GM18505 (cell line): ENCODE data around the gene KCNAB1.

Experiments
- ATAC-seq: cut with Tn5 transposase; IDR thresholded peaks from one replicate; pipeline ENCODE4 v1.9.1; 2021; ENCODE audit not compliant: unreplicated experiment
- POLR2A ChIP-seq: IDR thresholded peaks from 4 replicates; pipeline ENCODE4 v1.6.1; 2011; ENCODE audit warnings: borderline replicate concordance; ENCODE audit not compliant: insufficient read depth, insufficient read length; ENCODE audit errors: extremely low read depth

Gene KCNAB1

GRCh38 chr3:156383441-156384025 lies 263.2 kb downstream of the KCNAB1 start:
- TF ChIP-seq POLR2A, result no peak
- no peak for ATAC-seq

- ATAC-seq, result no peak
- no peak for TF ChIP-seq POLR2A
Observed at GRCh38 chr3:156388497-156389448, 268.4 kb downstream of the KCNAB1 start.

- no peak for TF ChIP-seq POLR2A
- ATAC-seq, result no peak
Observed at GRCh38 chr3:156389449-156389950, 269.1 kb downstream of the KCNAB1 start.

DNA sequence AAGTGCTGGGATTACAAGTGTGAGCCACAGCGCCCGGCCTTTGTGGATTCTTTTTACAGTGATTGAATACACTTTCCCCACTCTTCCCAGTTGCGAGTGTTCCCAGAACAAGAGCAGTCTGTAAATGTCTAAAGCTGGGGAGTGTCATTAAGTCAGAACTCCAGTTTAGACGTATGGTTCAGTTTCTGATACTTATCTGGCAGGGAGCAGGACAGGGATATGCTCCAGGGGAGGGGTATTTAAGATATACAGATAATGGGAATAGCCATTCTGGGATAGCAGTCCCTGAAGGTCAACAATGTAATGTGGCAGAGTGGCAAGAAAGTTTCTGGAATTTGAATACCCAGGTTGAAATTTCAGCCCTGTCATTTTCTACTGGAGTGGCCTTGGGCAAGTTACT lies 270.5 kb downstream of the KCNAB1 start:
- no peak for TF ChIP-seq POLR2A
- no peak for ATAC-seq

DNA sequence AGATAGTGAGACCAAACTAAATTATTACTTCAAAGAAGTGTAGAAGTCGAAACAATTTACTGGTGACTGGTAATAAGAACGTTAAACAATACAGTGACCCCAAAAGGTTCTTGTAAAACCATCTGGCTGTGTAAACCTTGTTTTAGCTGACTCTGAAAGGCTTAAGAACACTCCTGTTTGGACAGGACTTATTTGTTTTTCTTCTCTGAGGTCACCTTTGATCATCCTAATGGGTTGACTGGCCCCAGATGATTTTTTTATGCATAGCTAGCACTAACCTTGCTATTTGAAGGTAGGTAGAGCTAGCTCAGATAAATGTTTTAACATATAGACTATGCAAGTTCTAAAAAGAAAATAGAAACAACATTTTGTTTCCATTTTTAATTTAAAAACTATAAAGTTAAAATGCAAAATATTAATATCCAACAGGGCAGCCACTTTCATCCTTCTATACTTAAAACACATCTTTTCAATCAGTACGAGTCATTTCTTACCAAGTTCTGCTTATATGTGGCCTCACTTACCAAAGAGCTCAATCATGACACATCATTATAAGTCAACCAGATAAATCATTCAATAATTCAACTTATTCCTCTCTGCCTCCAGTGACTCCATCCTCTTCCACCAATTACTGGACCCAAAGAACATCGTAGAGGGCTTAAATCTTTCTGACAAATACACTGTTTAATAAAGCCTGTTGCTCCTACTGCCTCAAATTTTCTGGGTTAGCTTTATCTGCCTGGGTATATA lies 275.8 kb downstream of the KCNAB1 start:
- no peak for TF ChIP-seq POLR2A
- ATAC-seq, result no peak

GRCh38 chr3:156396851-156397250 lies 276.5 kb downstream of the KCNAB1 start:
- ATAC-seq, result no peak
- TF ChIP-seq POLR2A, result no peak

GRCh38 chr3:156397534-156397933 lies 277.2 kb downstream of the KCNAB1 start:
- no peak for ATAC-seq

GRCh38 chr3:156400062-156400461 lies 279.7 kb downstream of the KCNAB1 start:
- no peak for ATAC-seq
- TF ChIP-seq POLR2A, result no peak

More at GRCh38 chr3:156397534-156397933, 277.2 kb downstream of the KCNAB1 start:
- TF ChIP-seq POLR2A, result no peak

GRCh38 chr3:156400735-156401134 lies 280.4 kb downstream of the KCNAB1 start:
- TF ChIP-seq POLR2A, result no peak
- no peak for ATAC-seq

DNA sequence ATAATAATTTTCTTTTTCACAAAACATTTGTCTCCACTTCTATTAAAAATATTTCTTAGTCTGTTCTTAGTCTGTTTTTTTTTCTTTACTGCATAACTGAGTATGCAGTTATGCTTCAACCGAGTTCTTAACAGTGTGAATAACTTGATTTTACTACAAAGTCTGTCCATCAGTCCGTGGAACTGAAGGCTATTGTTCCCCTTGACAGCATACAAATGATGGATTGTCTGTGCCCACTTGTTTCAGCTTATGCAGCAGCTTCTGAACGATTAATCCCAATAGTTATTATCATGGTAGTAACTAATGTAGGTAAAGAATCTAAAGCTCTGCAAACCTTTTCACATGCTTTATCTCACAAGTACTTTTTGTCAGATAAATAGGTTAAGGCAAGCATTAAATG lies 283.8 kb downstream of the KCNAB1 start:
- no peak for ATAC-seq
- no peak for TF ChIP-seq POLR2A

DNA sequence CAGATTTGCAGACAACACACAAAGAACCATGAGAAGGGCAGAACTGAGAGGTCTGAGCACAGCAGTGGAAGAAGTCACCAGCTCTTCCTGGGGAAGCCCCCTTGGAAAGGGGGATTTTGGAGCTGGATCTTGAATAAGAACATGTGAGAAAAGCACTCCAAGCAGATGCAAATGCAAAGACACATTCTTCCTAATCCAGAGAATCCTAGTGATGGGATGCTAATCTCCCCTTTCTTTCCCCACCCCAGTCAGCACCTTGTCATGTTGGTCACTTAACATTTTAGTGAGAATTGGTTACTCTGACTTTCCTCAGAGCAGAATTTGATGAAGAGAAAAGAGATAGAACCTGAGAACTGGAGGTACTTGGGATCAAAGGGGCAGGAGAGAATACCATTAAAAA lies 286.0 kb downstream of the KCNAB1 start:
- TF ChIP-seq POLR2A, result no peak
- ATAC-seq, result no peak

DNA sequence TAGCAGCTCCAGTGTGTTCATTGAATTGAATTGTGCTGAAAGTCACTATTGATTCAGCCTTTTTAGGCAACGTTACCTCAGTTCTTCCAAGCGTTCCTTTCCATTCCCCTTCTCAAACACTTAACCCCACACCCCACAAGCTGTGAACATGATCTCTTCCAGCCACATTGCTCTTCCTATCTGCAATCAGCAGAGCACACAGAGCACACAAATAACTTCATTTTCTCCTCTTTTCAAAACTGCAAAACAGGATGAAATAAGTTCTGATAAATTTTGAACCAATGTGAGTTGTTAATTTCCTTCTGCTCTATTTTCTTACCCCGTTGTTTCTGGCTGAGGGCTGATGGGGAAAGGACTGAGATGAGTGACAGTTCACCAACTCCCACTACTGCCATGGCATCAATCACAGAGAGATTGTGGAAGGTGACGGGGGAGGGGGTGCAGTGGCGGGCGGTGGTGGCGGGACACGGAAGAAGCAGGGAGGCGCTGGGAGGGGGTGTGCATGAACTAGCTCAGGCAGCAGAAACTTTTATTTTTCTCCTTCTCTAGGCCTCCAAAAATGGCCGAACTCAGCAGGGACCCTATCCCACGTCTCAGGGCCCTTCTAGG lies 287.3 kb downstream of the KCNAB1 start:
- no peak for TF ChIP-seq POLR2A

DNA sequence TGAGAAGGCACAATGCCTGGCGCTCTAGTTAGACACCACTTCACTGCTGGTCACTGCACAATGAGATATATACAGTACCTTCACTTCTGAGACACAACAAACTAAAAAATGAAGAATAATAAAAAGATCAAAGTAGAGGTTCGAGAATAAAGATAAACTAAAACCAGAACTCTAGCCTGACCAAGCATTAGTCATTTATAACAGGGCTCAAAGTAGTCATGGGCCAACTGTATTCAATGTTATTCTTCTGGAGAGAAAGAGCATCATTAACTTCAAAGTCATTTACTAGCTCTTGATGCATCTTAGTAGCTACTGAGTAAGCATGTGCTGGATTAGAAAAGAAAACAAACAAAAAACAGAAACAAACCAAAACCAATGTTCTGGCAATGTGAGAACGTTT lies 289.3 kb downstream of the KCNAB1 start:
- no peak for ATAC-seq

More for the DNA sequence above, 287.3 kb downstream of the KCNAB1 start:
- no peak for ATAC-seq

GRCh38 chr3:156412600-156412999 lies 292.2 kb downstream of the KCNAB1 start:
- ATAC-seq, result no peak
- no peak for TF ChIP-seq POLR2A

More for the DNA sequence above, 289.3 kb downstream of the KCNAB1 start:
- TF ChIP-seq POLR2A, result no peak
